GM10847 (cell line): ENCODE results near the gene ARHGAP25.

Experiments
- POLR2A ChIP-seq: IDR thresholded peaks from 2 replicates; pipeline ENCODE4 v1.6.1; 2011; ENCODE audit not compliant: insufficient read length; ENCODE audit errors: extremely low read depth

ARHGAP25 gene

GRCh38 chr2:68764806-68765311, 30.2 kb downstream of the ARHGAP25 start:
- TF ChIP-seq POLR2A, result no peak

- no peak for TF ChIP-seq POLR2A
These were observed 31.2 kb downstream of the ARHGAP25 start for GRCh38 chr2:68765739-68766375.

- TF ChIP-seq POLR2A, result no peak
These were observed 31.8 kb downstream of the ARHGAP25 start for GRCh38 chr2:68766376-68766845.

- TF ChIP-seq POLR2A, result no peak
These were observed 32.7 kb downstream of the ARHGAP25 start for GRCh38 chr2:68767031-68767961.

- no peak for TF ChIP-seq POLR2A
These were observed 33.4 kb downstream of the ARHGAP25 start for GRCh38 chr2:68767996-68768395.

GRCh38 chr2:68768461-68768860, 33.9 kb downstream of the ARHGAP25 start:
- TF ChIP-seq POLR2A, result no peak

GRCh38 chr2:68768951-68769350, 34.3 kb downstream of the ARHGAP25 start:
- no peak for TF ChIP-seq POLR2A

- no peak for TF ChIP-seq POLR2A
These were observed 35.1 kb downstream of the ARHGAP25 start for GRCh38 chr2:68769586-68770270.

- TF ChIP-seq POLR2A, result no peak
These were observed 35.9 kb downstream of the ARHGAP25 start for GRCh38 chr2:68770271-68771111.

GRCh38 chr2:68771211-68771751, 36.7 kb downstream of the ARHGAP25 start:
- TF ChIP-seq POLR2A, result no peak

GRCh38 chr2:68772109-68772508, 37.5 kb downstream of the ARHGAP25 start:
- no peak for TF ChIP-seq POLR2A

- no peak for TF ChIP-seq POLR2A
These were observed 40.1 kb downstream of the ARHGAP25 start for GRCh38 chr2:68774569-68775271.

- no peak for TF ChIP-seq POLR2A
These were observed 40.7 kb downstream of the ARHGAP25 start for GRCh38 chr2:68775272-68775842.

- no peak for TF ChIP-seq POLR2A
These were observed 41.5 kb downstream of the ARHGAP25 start for GRCh38 chr2:68776124-68776523.

GRCh38 chr2:68779595-68779994, 45.0 kb downstream of the ARHGAP25 start:
- no peak for TF ChIP-seq POLR2A
